Measurements from ENCODE around the gene CNGB1.
"Not testable (repeated sequence)": the region's sequence is repeated elsewhere in the genome, so short reads cannot be mapped to it uniquely, and the experiment has no call there.

CNGB1 gene

GRCh38 chr16:57970970-57971369 is at the start of gene CNGB1:
Gene CNGB1 (minus strand): TSS chr16:57971128. CDS start chr16:57967286, 3,842 bp downstream.
- no peak for DNase-seq (ENCODE audit: low read depth)

GRCh38 chr16:58019866-58020538 is 49.1 kb upstream of the CNGB1 start:
- DNase-seq (ENCODE audit: low read depth) = no peak

GRCh38 chr16:58018803-58019202 is 47.9 kb upstream of the CNGB1 start:
- DNase-seq (ENCODE audit: low read depth) = no peak

- DNase-seq (ENCODE audit: low read depth) = no peak
Observed at GRCh38 chr16:58016840-58017446, 46.0 kb upstream of the CNGB1 start.

- DNase-seq (ENCODE audit: low read depth) = no peak
Observed at GRCh38 chr16:58013201-58013956, 42.5 kb upstream of the CNGB1 start.

- DNase-seq (ENCODE audit: low read depth) = no peak
Observed at GRCh38 chr16:58012481-58012880, 41.6 kb upstream of the CNGB1 start.

- DNase-seq (ENCODE audit: low read depth) = no peak
Observed at GRCh38 chr16:58011652-58012051, 40.7 kb upstream of the CNGB1 start.

GRCh38 chr16:58010886-58011285 is 40.0 kb upstream of the CNGB1 start:
- DNase-seq (ENCODE audit: low read depth) = no peak

- no peak for DNase-seq (ENCODE audit: low read depth)
Observed at GRCh38 chr16:58009856-58010416, 39.0 kb upstream of the CNGB1 start.

- DNase-seq (ENCODE audit: low read depth) = not testable (repeated sequence)
Observed at GRCh38 chr16:58004736-58005135, 33.8 kb upstream of the CNGB1 start.

GRCh38 chr16:58002936-58003335 is 32.0 kb upstream of the CNGB1 start:
- no peak for DNase-seq (ENCODE audit: low read depth)

- DNase-seq (ENCODE audit: low read depth) = no peak
Observed at GRCh38 chr16:58002416-58002800, 31.5 kb upstream of the CNGB1 start.

GRCh38 chr16:58001781-58002415 is 31.0 kb upstream of the CNGB1 start:
- no peak for DNase-seq (ENCODE audit: low read depth)

GRCh38 chr16:58000706-58001676 is 30.1 kb upstream of the CNGB1 start, which contains the start of gene USB1:
Gene USB1 (plus strand): TSS chr16:58001407. CDS start chr16:58001484, 77 bp downstream.
- peak; percentile 63 for DNase-seq (ENCODE audit: low read depth)

- DNase-seq (ENCODE audit: low read depth) = no peak
Observed at GRCh38 chr16:57999971-58000705, 29.2 kb upstream of the CNGB1 start, which contains the start of gene ZNF319. Gene ZNF319 (minus strand): TSS chr16:58000672. CDS start chr16:57998265, 2,407 bp downstream.

GRCh38 chr16:57999366-57999970 is 28.5 kb upstream of the CNGB1 start:
- no peak for DNase-seq (ENCODE audit: low read depth)

- DNase-seq (ENCODE audit: low read depth) = no peak
Observed at GRCh38 chr16:57998992-57999365, 28.1 kb upstream of the CNGB1 start.

GRCh38 chr16:57998486-57998885 is 27.6 kb upstream of the CNGB1 start:
- no peak for DNase-seq (ENCODE audit: low read depth)

GRCh38 chr16:57997528-57998265 is 26.8 kb upstream of the CNGB1 start:
- no peak for DNase-seq (ENCODE audit: low read depth)
